ENCODE results near the gene FAM53B. TPM values are rescaled to one million over a fixed set of nuclear protein-coding genes. Genes with fewer than 3 reads are reported as not detected.

The FAM53B gene
- total RNA-seq, 1 donor from 2014 or later = 21.8 TPM

- intact Hi-C loops (cut with micrococcal nuclease) = no loop called here
- Mint-ChIP-seq H3K36me3 (ENCODE audit: low read depth) (peaks cover 30% of the 10 kb centered on the region), H3K27me3 (no peaks in the 10 kb centered on the region), H3K27ac (peak overlapping the region; percentile 62), H3K9me3 (no peaks in the 10 kb centered on the region), H3K4me1 (peaks cover 68% of the 10 kb centered on the region), H3K4me3 (peak overlapping the region; percentile 20)
- no peak for DNase-seq
These were observed 27.8 kb downstream of the FAM53B start for GRCh38 chr10:124716369-124716768.

- Mint-ChIP-seq H3K27me3 (no peaks in the 10 kb centered on the region), H3K9me3 (no peaks in the 10 kb centered on the region), H3K4me1 (peaks cover 71% of the 10 kb centered on the region), H3K27ac (no peak overlapping the region), H3K4me3 (no peak overlapping the region), H3K36me3 (ENCODE audit: low read depth) (peaks cover 34% of the 10 kb centered on the region)
- intact Hi-C loops (cut with micrococcal nuclease) = no loop called here
- peak; percentile 61 for DNase-seq
These were observed 28.7 kb downstream of the FAM53B start for GRCh38 chr10:124715439-124715838.

- Mint-ChIP-seq H3K9me3 (no peaks in the 10 kb centered on the region), H3K27me3 (no peaks in the 10 kb centered on the region), H3K4me3 (no peak overlapping the region), H3K36me3 (ENCODE audit: low read depth) (peaks cover 32% of the 10 kb centered on the region), H3K4me1 (peaks cover 76% of the 10 kb centered on the region), H3K27ac (no peak overlapping the region)
- DNase-seq = no peak
- intact Hi-C loops (cut with micrococcal nuclease) = no loop called here
These were observed 30.4 kb downstream of the FAM53B start for GRCh38 chr10:124713679-124714255.

GRCh38 chr10:124712704-124713407, 31.3 kb downstream of the FAM53B start:
- H3K9me3 Mint-ChIP-seq = no peaks in the 10 kb centered on the region
- intact Hi-C loops (cut with micrococcal nuclease) = no loop called here
- DNase-seq = no peak
- H3K27ac Mint-ChIP-seq = peak overlapping the region; percentile 34
- H3K4me3 Mint-ChIP-seq = no peak overlapping the region
- peaks cover 32% of the 10 kb centered on the region for H3K36me3 Mint-ChIP-seq (ENCODE audit: low read depth)
- H3K4me1 Mint-ChIP-seq = peaks cover 76% of the 10 kb centered on the region
- H3K27me3 Mint-ChIP-seq = no peaks in the 10 kb centered on the region

GRCh38 chr10:124711145-124711544, 33.0 kb downstream of the FAM53B start:
- intact Hi-C loops (cut with micrococcal nuclease) = no loop called here
- H3K27me3 Mint-ChIP-seq = no peaks in the 10 kb centered on the region

GRCh38 chr10:124710266-124710881, 33.8 kb downstream of the FAM53B start:
- Mint-ChIP-seq H3K4me1 (peaks cover 72% of the 10 kb centered on the region), H3K4me3 (no peak overlapping the region), H3K9me3 (no peaks in the 10 kb centered on the region), H3K27ac (no peak overlapping the region), H3K27me3 (no peaks in the 10 kb centered on the region), H3K36me3 (ENCODE audit: low read depth) (peaks cover 23% of the 10 kb centered on the region)
- no peak for DNase-seq
- intact Hi-C loops (cut with micrococcal nuclease) = no loop called here

More at GRCh38 chr10:124711145-124711544, 33.0 kb downstream of the FAM53B start:
- H3K9me3 Mint-ChIP-seq = no peaks in the 10 kb centered on the region
- no peak overlapping the region for H3K4me3 Mint-ChIP-seq
- no peak overlapping the region for H3K27ac Mint-ChIP-seq
- peaks cover 74% of the 10 kb centered on the region for H3K4me1 Mint-ChIP-seq
- H3K36me3 Mint-ChIP-seq (ENCODE audit: low read depth) = peaks cover 21% of the 10 kb centered on the region
- no peak for DNase-seq

GRCh38 chr10:124709861-124710260, 34.3 kb downstream of the FAM53B start:
- H3K36me3 Mint-ChIP-seq (ENCODE audit: low read depth) = peaks cover 25% of the 10 kb centered on the region
- no peak overlapping the region for H3K4me3 Mint-ChIP-seq
- H3K9me3 Mint-ChIP-seq = no peaks in the 10 kb centered on the region
- DNase-seq = no peak
- peaks cover 71% of the 10 kb centered on the region for H3K4me1 Mint-ChIP-seq
- intact Hi-C loops (cut with micrococcal nuclease) = no loop called here
- no peak overlapping the region for H3K27ac Mint-ChIP-seq
- no peaks in the 10 kb centered on the region for H3K27me3 Mint-ChIP-seq

- intact Hi-C loops (cut with micrococcal nuclease) = no loop called here
- Mint-ChIP-seq H3K27ac (peak overlapping the region; percentile 62), H3K36me3 (ENCODE audit: low read depth) (peaks cover 32% of the 10 kb centered on the region), H3K9me3 (no peaks in the 10 kb centered on the region), H3K4me1 (peaks cover 78% of the 10 kb centered on the region), H3K4me3 (no peak overlapping the region), H3K27me3 (no peaks in the 10 kb centered on the region)
- DNase-seq = no peak
These were observed 35.2 kb downstream of the FAM53B start for GRCh38 chr10:124708922-124709520.

- Mint-ChIP-seq H3K4me1 (peaks cover 78% of the 10 kb centered on the region), H3K27me3 (no peaks in the 10 kb centered on the region), H3K9me3 (no peaks in the 10 kb centered on the region), H3K27ac (peak overlapping the region; percentile 68), H3K4me3 (peak overlapping the region; percentile 12), H3K36me3 (ENCODE audit: low read depth) (peaks cover 36% of the 10 kb centered on the region)
- DNase-seq = no peak
- intact Hi-C loops (cut with micrococcal nuclease) = no loop called here
These were observed 35.9 kb downstream of the FAM53B start for GRCh38 chr10:124708246-124708779.

GRCh38 chr10:124707551-124707950, 36.6 kb downstream of the FAM53B start:
- Mint-ChIP-seq H3K4me3 (peak overlapping the region; percentile 12), H3K4me1 (peaks cover 78% of the 10 kb centered on the region), H3K9me3 (no peaks in the 10 kb centered on the region), H3K27ac (peak overlapping the region; percentile 68), H3K27me3 (no peaks in the 10 kb centered on the region), H3K36me3 (ENCODE audit: low read depth) (peaks cover 35% of the 10 kb centered on the region)
- intact Hi-C loops (cut with micrococcal nuclease) = no loop called here
- no peak for DNase-seq

- no peaks in the 10 kb centered on the region for H3K9me3 Mint-ChIP-seq
- peak overlapping the region; percentile 73 for H3K27ac Mint-ChIP-seq
- no peaks in the 10 kb centered on the region for H3K27me3 Mint-ChIP-seq
- peaks cover 33% of the 10 kb centered on the region for H3K36me3 Mint-ChIP-seq (ENCODE audit: low read depth)
- no peak overlapping the region for H3K4me3 Mint-ChIP-seq
- no peak for DNase-seq
- intact Hi-C loops (cut with micrococcal nuclease) = no loop called here
- H3K4me1 Mint-ChIP-seq = peaks cover 80% of the 10 kb centered on the region
These were observed 37.1 kb downstream of the FAM53B start for GRCh38 chr10:124707144-124707467.

GRCh38 chr10:124706462-124707143, 37.6 kb downstream of the FAM53B start:
- Mint-ChIP-seq H3K27me3 (no peaks in the 10 kb centered on the region), H3K4me1 (peaks cover 85% of the 10 kb centered on the region), H3K27ac (peak overlapping the region; percentile 74), H3K4me3 (peak overlapping the region; percentile 41), H3K36me3 (ENCODE audit: low read depth) (peaks cover 36% of the 10 kb centered on the region), H3K9me3 (no peaks in the 10 kb centered on the region)
- no peak for DNase-seq
- intact Hi-C loops (cut with micrococcal nuclease) = no loop called here

GRCh38 chr10:124705817-124706461, 38.2 kb downstream of the FAM53B start:
- Mint-ChIP-seq H3K27me3 (no peaks in the 10 kb centered on the region), H3K36me3 (ENCODE audit: low read depth) (peaks cover 39% of the 10 kb centered on the region)

More at GRCh38 chr10:124705817-124706461, 38.2 kb downstream of the FAM53B start:
- Mint-ChIP-seq H3K27ac (peak overlapping the region; percentile 74), H3K9me3 (no peaks in the 10 kb centered on the region), H3K4me1 (peaks cover 90% of the 10 kb centered on the region), H3K4me3 (no peak overlapping the region)
- DNase-seq = no peak
- intact Hi-C loops (cut with micrococcal nuclease) = no loop called here

All from activated CD4-positive, alpha-beta T cell treated with anti-CD3 and anti-CD28 coated beads, Interleukin-2, amount 10 ng/mL, durations not matched to agents 24 days and 14 days (primary cell).